ENCODE results near the gene ZNF430. TPM values are rescaled to one million over a fixed set of nuclear protein-coding genes. Genes with fewer than 3 reads are reported as not detected.

Gene ZNF430
- total and polyA plus RNA-seq, 2 of the 8 experiments (the other 6 are each of a cell fraction or from before 2014, with no cell fraction given): 4.1 to 16.1 TPM

- Histone ChIP-seq H3K79me2 (ENCODE audit: control insufficient read depth in 1 of 2, insufficient read depth in 2 of 2, low read length in 2 of 2) (peaks cover 3 to 56% of the 10 kb centered on the region in 2 experiments; a peak in 3 of 4 replicates), H3K14ac (ENCODE audit: insufficient read length) (no peak overlapping the region), H3K23me2 (ENCODE audit: low read depth, low read length) (no peaks in the 10 kb centered on the region), H2BK15ac (ENCODE audit: low read length) (no peak overlapping the region), H3K9ac (replicated peaks in 1 of 4; ENCODE audit: extremely low read depth in 1 of 4, low read depth in 3 of 4, low read length in 3 of 4) (no peak overlapping the region), H3K4me2 (ENCODE audit: insufficient read depth in 1 of 2, low read depth in 2 of 2, low read length in 2 of 2) (no peak overlapping the region), H3K4me3 (ENCODE audit: extremely low read depth in 1 of 4, insufficient read depth in 2 of 4, low read depth in 3 of 4, low read length in 4 of 4) (no peak overlapping the region), H2AFZ (ENCODE audit: low read length) (no peak overlapping the region), H3K56ac (replicated peaks; ENCODE audit: insufficient read length, low read depth, low read length) (no peak overlapping the region), H2BK20ac (ENCODE audit: low read length) (no peak overlapping the region), H3K23ac (ENCODE audit: insufficient read length) (no peak overlapping the region), H3K9me3 (ENCODE audit: insufficient read depth in 2 of 2, low read depth in 1 of 2, low read length in 1 of 2) (no peaks in the 10 kb centered on the region), H3K27me3 (replicated peaks in 1 of 4; ENCODE audit: control insufficient read depth in 3 of 4, extremely low read depth in 1 of 4, insufficient read depth in 3 of 4, low read length in 3 of 4) (no peaks in the 10 kb centered on the region), H3K4ac (replicated peaks; ENCODE audit: insufficient read length, low read depth, low read length) (no peak overlapping the region), H2BK12ac (ENCODE audit: low read depth, low read length) (no peak overlapping the region), H2BK5ac (ENCODE audit: low read depth, low read length) (no peak overlapping the region), H3K36me3 (ENCODE audit: control insufficient read depth in 2 of 4, insufficient read depth in 4 of 4, low read length in 3 of 4) (peaks cover 0 to 24% (median 3%) of the 10 kb centered on the region in 4 experiments; a peak in 4 of 8 replicates), H4K20me1 (replicated peaks in 1 of 2; ENCODE audit: control insufficient read depth in 1 of 2, insufficient read depth in 2 of 2, low read length in 2 of 2) (peaks cover 2 to 5% of the 10 kb centered on the region in 2 experiments), H2AK5ac (ENCODE audit: low read depth, low read length) (no peak overlapping the region), H4K91ac (replicated peaks; ENCODE audit: insufficient read length, low read length) (no peak overlapping the region), H4K8ac (ENCODE audit: extremely low read depth, insufficient read depth, low read length) (no peak overlapping the region), H3K79me1 (ENCODE audit: low read depth, low read length) (no peaks in the 10 kb centered on the region), H3K27ac (ENCODE audit: low read depth, low read length) (no peak overlapping the region), H4K5ac (ENCODE audit: insufficient read length, low read depth, low read length) (no peak overlapping the region), H2BK120ac (replicated peaks; ENCODE audit: low read depth, low read length) (no peak overlapping the region), H3K18ac (ENCODE audit: extremely low read depth, low read length) (no peak overlapping the region), H3K4me1 (replicated peaks in 1 of 4; ENCODE audit: control insufficient read depth in 3 of 4, insufficient read depth in 4 of 4, low read length in 3 of 4) (no peaks in the 10 kb centered on the region)
- no peak for DNase-seq (ENCODE audit: low read depth in 1 of 2, low spot score in 2 of 2)
- FAIRE-seq: no peak
- CTCF ChIA-PET (ENCODE audit: partially characterized antibody): no interaction called here
- POLR2A ChIA-PET (ENCODE audit: partially characterized antibody): no interaction called here
- TF ChIP-seq SRF (IDR thresholded peaks at IDR 0.05; ENCODE audit: low read depth, low read length): no peak
- TF ChIP-seq MAFK (IDR thresholded peaks at IDR 0.05; ENCODE audit: low read depth, low read length): no peak
- TF ChIP-seq TCF12 (IDR thresholded peaks at IDR 0.05; ENCODE audit: low read depth, low read length): no peak
- TF ChIP-seq EZH2 (IDR thresholded peaks at IDR 0.05; ENCODE audit: low read depth, low read length, severe bottlenecking): no peak
- TF ChIP-seq CHD1 (IDR thresholded peaks at IDR 0.05; ENCODE audit: low read depth, low read length): no peak
These were observed 8.5 kb downstream of the ZNF430 start for GRCh38 chr19:21028969-21029268.
